Skeletal muscle satellite cell (primary cell): ENCODE results near the gene SC5D.

Source experiments
- H3K27me3 ChIP-seq: 2 replicates; pipeline ENCODE4 v1.7.0; 2013; ENCODE audit warnings: low read length; ENCODE audit not compliant: control insufficient read depth, insufficient read depth
- H3K36me3 ChIP-seq: 2 replicates; pipeline ENCODE4 v1.7.0; 2013; ENCODE audit warnings: mild to moderate bottlenecking, control low read depth, low read length; ENCODE audit not compliant: insufficient read depth
- H3K4me1 ChIP-seq: 2 replicates; pipeline ENCODE4 v1.7.0; 2013; ENCODE audit warnings: low read length; ENCODE audit not compliant: control insufficient read depth, insufficient read depth
- H3K4me2 ChIP-seq: 2 replicates; pipeline ENCODE4 v1.7.0; 2013; ENCODE audit warnings: mild to moderate bottlenecking, low read length
- H3K4me3 ChIP-seq: 2 replicates; pipeline ENCODE4 v1.7.0; 2013; ENCODE audit warnings: low read length
- H3K9ac ChIP-seq: 2 replicates; pipeline ENCODE4 v1.7.0; 2013; ENCODE audit warnings: mild to moderate bottlenecking, low read depth, low read length, moderate library complexity
- H3K9me3 ChIP-seq: replicated peaks from 2 replicates; pipeline ENCODE4 v1.7.0; 2013; ENCODE audit warnings: mild to moderate bottlenecking, control low read depth, low read length

Gene SC5D

DNA sequence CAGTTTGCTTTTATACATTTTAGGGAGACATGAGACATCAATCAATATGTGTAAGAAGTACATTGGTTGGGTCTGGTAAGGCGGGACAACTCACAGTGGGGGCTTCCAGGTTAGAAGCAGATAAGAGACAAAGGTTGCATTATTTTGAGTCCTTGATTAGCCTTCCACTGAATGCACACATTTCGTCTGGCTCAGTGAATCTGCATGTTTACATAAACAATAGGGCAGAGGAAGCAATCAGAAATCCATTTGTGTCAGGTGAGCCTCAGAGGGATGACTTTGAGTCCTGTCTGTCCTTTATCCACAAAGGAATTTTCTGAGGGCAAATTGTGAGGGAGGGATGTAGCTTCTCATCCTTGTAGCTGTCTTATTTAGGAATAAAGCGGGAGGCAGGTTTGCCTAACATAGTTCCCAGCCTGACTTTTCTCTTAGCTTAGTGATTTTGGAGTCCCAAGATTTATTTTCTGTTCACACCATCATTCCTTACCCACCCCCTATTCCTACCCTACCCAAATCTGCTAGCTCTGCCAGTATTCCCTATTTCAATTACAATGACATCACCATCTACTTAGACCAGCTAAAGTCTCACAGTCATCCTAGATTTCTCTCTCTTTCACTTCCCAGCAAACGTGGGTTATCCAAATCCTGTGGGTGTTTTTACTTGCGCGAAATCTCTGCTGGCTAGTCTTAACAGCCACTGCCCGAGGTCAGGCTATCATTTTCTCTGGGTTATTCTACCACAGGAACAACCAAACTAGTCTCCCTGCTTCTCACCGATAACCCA, 2.9 kb downstream of the SC5D start:
- H3K4me3 ChIP-seq: peak overlapping the region; percentile 14
- H3K36me3 ChIP-seq: no peaks in the 10 kb centered on the region
- no peaks in the 10 kb centered on the region for H3K27me3 ChIP-seq
- peaks cover 27% of the 10 kb centered on the region for H3K4me1 ChIP-seq
- peak overlapping the region; percentile 7 for H3K9ac ChIP-seq
- no peaks in the 10 kb centered on the region for H3K9me3 ChIP-seq
- peak overlapping the region; percentile 91 for H3K4me2 ChIP-seq

DNA sequence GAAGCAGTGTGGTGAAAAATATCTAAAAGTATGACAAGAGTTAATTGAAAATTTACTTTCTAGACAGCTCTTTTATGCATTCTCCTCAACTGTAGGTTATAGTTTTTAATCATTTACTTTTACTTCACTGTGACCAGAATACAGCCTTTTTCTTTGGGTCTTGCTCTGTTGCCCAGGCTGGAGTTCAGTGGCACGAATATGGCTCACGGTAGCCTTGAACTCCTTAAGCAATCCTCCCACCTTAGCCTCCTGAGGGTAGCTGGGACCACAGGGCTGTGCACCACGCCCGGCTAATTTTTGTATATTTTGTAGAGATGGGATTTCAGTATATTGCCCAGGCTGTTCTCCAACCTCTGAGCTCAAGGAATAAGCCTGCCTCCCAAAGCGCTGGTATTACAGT, 5.3 kb downstream of the SC5D start:
- Histone ChIP-seq H3K27me3 (no peaks in the 10 kb centered on the region), H3K9me3 (no peaks in the 10 kb centered on the region), H3K9ac (no peak overlapping the region)

DNA sequence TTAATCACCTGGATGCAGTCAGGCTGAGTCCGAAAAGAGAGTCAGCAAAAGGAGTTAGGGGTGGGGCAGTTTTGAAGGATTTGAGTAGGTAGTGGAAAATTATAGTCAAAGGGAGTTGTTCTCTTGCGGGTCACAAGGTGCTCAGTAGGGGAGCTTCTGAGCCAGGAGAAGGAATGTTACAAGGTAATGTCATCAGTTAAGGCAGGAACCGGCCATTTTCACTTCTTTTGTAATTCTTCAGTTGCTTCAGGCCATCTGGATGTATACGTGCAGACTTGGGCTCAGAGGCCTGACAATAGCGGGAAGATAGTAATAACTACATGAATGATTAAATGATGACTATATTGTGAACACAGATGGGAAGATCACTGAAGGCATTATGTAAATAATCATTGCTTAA, 6.2 kb downstream of the SC5D start:
- no peak overlapping the region for H3K4me2 ChIP-seq
- no peaks in the 10 kb centered on the region for H3K9me3 ChIP-seq
- peaks cover 23% of the 10 kb centered on the region for H3K4me1 ChIP-seq
- H3K9ac ChIP-seq: no peak overlapping the region
- no peaks in the 10 kb centered on the region for H3K36me3 ChIP-seq
- no peaks in the 10 kb centered on the region for H3K27me3 ChIP-seq
- H3K4me3 ChIP-seq: no peak overlapping the region

More for the DNA sequence above, 5.3 kb downstream of the SC5D start:
- no peaks in the 10 kb centered on the region for H3K36me3 ChIP-seq
- peaks cover 23% of the 10 kb centered on the region for H3K4me1 ChIP-seq
- H3K4me3 ChIP-seq: no peak overlapping the region
- H3K4me2 ChIP-seq: no peak overlapping the region

DNA sequence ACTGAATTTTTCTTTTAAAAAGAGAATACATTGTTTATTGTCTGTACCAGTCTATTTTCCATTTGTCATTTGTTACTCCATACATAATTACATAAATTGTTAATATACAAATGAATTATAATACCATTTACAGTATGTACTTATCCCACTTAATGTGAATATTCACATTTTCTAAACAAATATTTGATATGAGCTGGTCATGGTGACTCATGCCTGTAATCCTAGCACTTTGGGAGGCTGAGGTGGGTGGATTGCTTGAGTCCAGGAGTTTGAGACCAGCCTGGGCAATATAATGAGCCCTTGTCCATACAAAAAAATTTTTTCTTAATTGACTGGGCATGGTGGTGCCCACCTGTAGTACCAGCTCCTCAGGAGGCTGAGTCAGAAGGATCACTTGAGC, 6.8 kb downstream of the SC5D start:
- Histone ChIP-seq H3K4me2 (no peak overlapping the region), H3K4me1 (peaks cover 25% of the 10 kb centered on the region), H3K27me3 (no peaks in the 10 kb centered on the region), H3K9ac (no peak overlapping the region), H3K36me3 (peaks cover 3% of the 10 kb centered on the region), H3K4me3 (no peak overlapping the region), H3K9me3 (no peaks in the 10 kb centered on the region)

DNA sequence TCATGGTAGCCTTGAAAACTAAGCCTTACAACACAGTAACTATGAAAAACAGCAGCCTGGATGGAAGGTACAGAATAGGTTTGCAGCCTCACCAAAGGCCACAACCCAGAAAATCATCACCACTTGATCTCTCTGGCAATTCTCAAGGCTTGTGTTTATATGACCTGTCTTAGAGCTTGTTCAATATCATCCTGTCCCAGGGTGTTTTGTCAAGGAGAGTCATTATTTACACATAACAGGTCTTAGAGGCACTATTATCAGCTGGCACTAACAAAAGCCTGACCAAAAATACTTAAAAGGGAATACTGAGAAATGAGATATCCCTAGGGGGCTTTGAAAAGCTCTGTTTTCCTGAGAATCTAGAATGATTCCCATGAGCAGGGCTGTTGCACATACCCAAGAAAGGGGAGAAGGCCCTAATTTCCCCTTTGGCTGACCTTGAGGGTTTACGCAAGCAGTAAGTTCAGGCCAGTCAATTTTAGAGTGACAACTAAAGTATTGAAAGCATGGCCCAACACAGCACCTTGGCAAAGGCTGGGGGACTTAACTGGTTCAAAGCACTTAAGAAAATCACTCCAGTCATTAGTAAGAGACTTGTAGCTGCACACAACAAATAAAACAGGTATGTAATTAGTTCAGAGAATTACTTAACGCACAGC, 7.9 kb downstream of the SC5D start:
- Histone ChIP-seq H3K4me2 (no peak overlapping the region), H3K9me3 (no peaks in the 10 kb centered on the region), H3K36me3 (peaks cover 13% of the 10 kb centered on the region), H3K4me1 (peaks cover 20% of the 10 kb centered on the region), H3K4me3 (no peak overlapping the region), H3K27me3 (no peaks in the 10 kb centered on the region), H3K9ac (no peak overlapping the region)

DNA sequence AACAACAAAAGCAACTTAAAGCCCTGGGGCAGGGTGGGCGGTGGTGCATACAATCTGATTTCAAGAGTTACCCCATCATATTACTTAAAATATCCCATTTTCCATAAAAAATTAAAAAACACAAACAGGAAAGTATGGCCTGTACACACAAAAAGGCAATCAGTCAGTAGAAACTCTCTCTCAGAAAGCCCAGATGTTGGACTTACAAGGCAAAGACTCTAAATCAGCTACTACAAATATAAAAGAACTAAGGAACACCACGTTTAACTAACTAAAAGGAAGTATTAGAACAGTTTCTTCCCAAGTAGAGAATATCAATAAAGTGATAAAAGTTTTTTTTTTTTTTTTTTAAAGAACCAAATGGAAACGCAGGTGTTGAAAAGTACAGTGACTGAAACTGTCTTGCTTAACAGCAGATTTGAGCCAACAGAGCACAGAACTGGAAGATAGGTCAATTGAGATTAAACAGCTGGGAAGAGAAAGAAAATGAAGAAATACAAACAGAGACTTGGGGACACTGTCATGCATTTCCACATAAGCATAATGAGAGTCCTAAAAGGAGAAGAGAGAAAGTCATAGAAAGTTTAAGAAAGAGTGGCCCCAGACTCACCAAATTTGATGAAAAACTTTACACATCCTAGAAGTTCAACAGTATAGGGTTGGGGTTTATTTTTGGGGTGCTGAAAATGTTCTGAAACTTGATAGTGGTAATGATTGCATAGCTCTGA, 8.6 kb downstream of the SC5D start:
- no peaks in the 10 kb centered on the region for H3K27me3 ChIP-seq
- H3K4me3 ChIP-seq: no peak overlapping the region
- peaks cover 15% of the 10 kb centered on the region for H3K36me3 ChIP-seq
- H3K9me3 ChIP-seq: no peaks in the 10 kb centered on the region
- no peak overlapping the region for H3K4me2 ChIP-seq
- H3K9ac ChIP-seq: no peak overlapping the region
- H3K4me1 ChIP-seq: peaks cover 14% of the 10 kb centered on the region

DNA sequence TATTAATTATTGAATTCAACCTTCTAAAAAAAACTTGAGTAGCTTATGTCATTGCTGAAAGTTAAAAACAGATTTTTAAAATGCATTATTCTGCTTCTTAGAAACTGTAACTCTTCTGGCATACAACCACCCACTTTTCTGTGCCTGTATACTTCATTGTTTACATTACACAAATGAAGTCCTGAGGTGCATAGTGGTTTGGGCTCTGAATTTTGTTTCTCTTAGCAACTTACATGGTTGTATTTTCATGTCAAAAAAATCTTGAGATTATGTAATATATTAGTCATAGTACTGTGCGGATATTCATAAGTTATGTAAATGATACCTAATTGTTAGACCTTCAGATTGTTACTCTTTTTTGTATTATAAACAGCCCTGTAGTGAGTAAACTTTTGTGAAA, 12.2 kb downstream of the SC5D start:
- Histone ChIP-seq H3K9ac (no peak overlapping the region), H3K4me2 (no peak overlapping the region), H3K36me3 (peaks cover 48% of the 10 kb centered on the region), H3K9me3 (no peaks in the 10 kb centered on the region), H3K27me3 (no peaks in the 10 kb centered on the region), H3K4me3 (no peak overlapping the region), H3K4me1 (peaks cover 8% of the 10 kb centered on the region)

DNA sequence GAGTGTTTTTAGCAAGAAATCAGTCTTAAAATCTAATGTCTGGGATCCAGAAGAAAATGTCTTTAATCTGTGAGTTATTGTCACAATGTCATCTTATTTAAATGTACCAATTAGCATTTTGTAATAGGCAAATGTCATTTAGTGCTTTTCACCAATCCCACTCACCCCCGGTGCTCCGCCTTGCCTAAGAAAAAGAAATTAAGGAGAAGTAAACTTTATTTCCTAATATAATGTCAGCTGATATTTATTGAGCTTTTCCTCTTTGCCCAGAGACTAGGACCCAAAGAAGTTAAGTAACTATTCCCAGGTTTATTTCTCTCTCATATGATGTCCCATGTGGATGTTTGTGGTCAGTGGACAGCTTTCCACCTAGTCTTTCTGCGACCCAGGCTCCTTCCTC, 16.2 kb downstream of the SC5D start:
- Histone ChIP-seq H3K36me3 (peaks cover 49% of the 10 kb centered on the region), H3K4me2 (no peak overlapping the region), H3K9me3 (no peaks in the 10 kb centered on the region), H3K4me3 (no peak overlapping the region), H3K4me1 (peaks cover 7% of the 10 kb centered on the region), H3K9ac (no peak overlapping the region), H3K27me3 (no peaks in the 10 kb centered on the region)

DNA sequence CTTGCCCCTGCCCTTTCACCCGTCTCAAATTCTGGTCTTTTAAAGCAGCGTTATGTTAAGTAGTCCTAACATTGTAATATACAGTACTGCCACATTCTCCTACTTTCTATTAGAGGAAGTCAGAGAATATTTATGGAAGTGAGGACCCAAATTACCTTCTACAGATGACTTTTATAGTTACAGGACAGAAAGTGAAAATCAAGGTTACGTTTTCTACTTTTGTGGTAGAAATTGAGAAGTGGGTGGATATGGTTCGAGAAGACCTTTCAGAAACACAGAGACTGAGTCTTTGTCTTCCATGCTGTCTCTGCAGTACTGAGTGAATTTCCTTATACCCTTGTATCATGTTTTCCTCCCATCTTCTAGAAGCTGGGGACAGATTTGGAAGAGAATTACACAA, 17.1 kb downstream of the SC5D start:
- Histone ChIP-seq H3K36me3 (peaks cover 44% of the 10 kb centered on the region), H3K27me3 (no peaks in the 10 kb centered on the region), H3K9me3 (no peaks in the 10 kb centered on the region), H3K9ac (no peak overlapping the region), H3K4me3 (no peak overlapping the region), H3K4me1 (peaks cover 1% of the 10 kb centered on the region), H3K4me2 (no peak overlapping the region)

DNA sequence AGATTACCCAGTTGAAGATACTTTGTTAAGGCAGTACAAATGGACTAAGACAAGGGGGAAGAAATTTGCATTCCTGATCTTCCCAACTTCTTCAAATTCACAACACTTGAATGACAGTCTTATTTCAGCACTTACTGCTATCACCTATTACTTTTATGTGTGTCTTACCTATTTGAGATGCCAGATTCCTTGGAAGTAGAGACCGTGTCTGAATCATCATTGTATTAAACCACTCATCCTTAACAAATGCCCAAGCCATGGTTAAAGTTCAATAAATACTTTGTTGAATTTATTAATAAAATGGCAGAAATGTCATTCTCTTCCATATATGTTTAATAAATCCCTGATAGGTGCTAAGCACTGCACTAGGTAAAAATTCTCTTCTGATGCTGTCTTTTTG, 18.3 kb downstream of the SC5D start:
- Histone ChIP-seq H3K4me1 (no peaks in the 10 kb centered on the region), H3K36me3 (peaks cover 36% of the 10 kb centered on the region), H3K27me3 (no peaks in the 10 kb centered on the region), H3K4me2 (no peak overlapping the region), H3K9me3 (no peaks in the 10 kb centered on the region), H3K4me3 (no peak overlapping the region), H3K9ac (no peak overlapping the region)

DNA sequence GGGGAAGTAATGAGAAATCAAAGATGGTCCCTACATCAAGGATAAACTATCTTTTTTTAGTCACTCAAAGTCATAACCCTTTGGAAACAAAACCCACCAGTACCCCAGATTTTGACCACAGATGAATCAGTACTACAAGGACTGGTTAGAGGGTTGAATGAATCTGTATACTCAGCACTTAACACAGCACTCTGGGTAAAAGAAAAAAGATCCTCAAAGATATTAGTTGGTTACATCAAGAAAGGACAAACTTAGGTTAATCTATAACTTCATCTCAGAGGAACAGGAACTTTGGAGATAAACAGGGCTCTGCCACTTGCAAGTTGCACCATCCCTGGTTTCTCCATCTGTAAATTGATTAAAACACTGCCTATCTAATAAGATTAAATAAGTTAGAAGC, 18.8 kb downstream of the SC5D start:
- no peaks in the 10 kb centered on the region for H3K9me3 ChIP-seq
- H3K4me1 ChIP-seq: no peaks in the 10 kb centered on the region
- no peaks in the 10 kb centered on the region for H3K27me3 ChIP-seq
- H3K9ac ChIP-seq: no peak overlapping the region
- H3K4me3 ChIP-seq: no peak overlapping the region
- no peak overlapping the region for H3K4me2 ChIP-seq
- peaks cover 32% of the 10 kb centered on the region for H3K36me3 ChIP-seq
